GM21786 (cell line): ENCODE results near the gene HDAC4.

ENCODE experiments used
- ATAC-seq: cut with Tn5 transposase; IDR thresholded peaks from one replicate; pipeline ENCODE4 v1.9.1; 2021; ENCODE audit not compliant: unreplicated experiment

The HDAC4 gene

GRCh38 chr2:239244625-239245024, 156.2 kb downstream of the HDAC4 start:
- ATAC-seq = no peak

- ATAC-seq = no peak
These were observed 159.3 kb downstream of the HDAC4 start for GRCh38 chr2:239241431-239241960.

GRCh38 chr2:239240414-239240881, 160.4 kb downstream of the HDAC4 start:
- ATAC-seq = no peak

GRCh38 chr2:239239607-239240413, 161.0 kb downstream of the HDAC4 start:
- no peak for ATAC-seq

- no peak for ATAC-seq
These were observed 161.8 kb downstream of the HDAC4 start for GRCh38 chr2:239238839-239239606.

- no peak for ATAC-seq
These were observed 162.4 kb downstream of the HDAC4 start for GRCh38 chr2:239238381-239238780.

- no peak for ATAC-seq
These were observed 164.0 kb downstream of the HDAC4 start for GRCh38 chr2:239236808-239237205.

DNA sequence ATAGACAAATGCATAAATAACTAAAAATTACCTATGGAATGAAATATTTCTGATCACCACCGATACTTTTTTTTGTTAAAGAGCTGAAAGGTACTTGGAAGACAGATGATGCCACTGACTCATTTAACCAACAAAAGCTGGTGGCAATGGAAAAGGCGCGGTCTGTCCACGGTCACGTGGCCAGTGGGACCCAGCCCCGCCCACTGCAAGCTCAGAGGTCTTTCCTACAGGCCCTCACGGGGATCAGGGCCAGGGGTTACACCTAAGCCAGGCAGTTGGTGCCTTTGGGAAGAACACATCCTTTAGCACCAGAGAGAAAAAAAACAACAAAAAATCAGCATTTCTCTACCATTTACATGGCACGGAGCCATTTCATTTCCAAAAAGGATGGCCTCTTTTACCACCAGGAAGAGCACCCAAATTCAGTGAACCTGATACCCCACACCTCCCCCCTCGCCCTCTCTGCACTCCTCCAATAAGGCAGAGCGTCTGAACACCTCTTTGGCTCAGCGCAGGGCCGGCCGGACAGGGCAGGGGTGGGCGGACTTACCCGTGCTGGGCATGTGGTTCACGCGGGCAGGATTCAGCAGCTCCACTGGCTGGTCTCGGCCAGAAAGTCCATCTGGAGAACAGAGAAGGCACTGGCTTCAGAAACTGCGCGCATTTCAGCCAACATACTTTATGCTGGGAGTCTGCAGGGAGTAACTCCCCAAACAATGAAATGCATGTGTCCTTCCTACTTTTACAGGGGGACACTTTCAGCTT, 164.6 kb downstream of the HDAC4 start:
- ATAC-seq = no peak

DNA sequence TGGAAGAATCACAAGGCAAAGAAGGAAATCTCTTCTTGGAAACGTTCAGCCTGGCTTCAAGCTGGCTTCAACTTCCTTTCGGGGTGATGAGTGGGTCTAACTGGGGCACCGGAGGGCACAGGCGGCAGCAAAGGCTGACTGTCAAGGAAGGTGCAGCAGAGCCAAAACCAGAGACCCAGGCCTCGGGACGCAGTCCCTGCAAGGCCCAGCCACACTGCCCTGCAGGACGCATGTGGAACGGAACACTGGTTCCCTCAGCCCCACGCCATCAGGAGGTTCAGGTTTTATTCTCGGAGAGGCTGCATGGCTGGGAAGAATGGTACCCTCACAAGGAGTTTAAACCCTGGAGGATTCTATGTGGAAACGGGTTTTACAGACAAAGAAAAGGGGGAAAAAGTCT, 165.5 kb downstream of the HDAC4 start:
- no peak for ATAC-seq

GRCh38 chr2:239234191-239235175, 166.3 kb downstream of the HDAC4 start:
- ATAC-seq = no peak

DNA sequence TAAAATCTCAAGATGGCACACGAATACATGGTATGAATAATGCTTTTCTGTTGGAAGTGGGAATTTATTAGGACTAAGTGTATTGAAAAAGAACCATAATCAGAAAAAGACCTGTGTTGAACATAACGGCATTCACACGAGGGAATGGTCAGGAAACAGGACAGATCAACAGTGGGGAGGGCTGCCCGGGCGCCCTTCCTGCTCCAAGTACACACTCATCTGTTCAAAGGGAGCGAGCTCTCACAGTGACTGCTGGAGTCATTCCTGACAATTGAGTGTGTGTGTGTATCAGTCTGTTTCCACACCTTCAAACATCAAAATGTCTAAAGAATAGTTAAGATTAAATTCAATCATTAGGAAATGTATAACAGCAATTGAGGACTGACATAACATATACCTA, 167.2 kb downstream of the HDAC4 start:
- ATAC-seq = no peak

DNA sequence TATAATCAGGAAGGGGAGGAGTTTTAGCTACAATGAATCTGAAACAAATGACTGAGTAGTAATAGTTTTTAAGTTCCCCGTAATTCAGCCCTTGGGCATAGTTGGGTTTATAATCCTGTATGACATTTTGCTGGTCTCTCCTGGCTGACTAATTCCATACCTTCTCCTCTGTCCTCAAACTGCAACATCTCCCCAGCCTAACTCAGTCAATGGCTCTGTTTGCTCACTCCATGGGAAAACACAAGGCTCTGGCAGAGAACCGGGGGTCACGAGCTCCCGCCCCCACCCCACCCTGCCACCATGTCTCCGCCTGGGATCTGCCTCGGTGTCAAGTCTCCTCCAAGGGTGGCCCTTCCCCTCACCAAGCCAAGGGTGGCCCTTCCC, 168.6 kb downstream of the HDAC4 start:
- no peak for ATAC-seq

DNA sequence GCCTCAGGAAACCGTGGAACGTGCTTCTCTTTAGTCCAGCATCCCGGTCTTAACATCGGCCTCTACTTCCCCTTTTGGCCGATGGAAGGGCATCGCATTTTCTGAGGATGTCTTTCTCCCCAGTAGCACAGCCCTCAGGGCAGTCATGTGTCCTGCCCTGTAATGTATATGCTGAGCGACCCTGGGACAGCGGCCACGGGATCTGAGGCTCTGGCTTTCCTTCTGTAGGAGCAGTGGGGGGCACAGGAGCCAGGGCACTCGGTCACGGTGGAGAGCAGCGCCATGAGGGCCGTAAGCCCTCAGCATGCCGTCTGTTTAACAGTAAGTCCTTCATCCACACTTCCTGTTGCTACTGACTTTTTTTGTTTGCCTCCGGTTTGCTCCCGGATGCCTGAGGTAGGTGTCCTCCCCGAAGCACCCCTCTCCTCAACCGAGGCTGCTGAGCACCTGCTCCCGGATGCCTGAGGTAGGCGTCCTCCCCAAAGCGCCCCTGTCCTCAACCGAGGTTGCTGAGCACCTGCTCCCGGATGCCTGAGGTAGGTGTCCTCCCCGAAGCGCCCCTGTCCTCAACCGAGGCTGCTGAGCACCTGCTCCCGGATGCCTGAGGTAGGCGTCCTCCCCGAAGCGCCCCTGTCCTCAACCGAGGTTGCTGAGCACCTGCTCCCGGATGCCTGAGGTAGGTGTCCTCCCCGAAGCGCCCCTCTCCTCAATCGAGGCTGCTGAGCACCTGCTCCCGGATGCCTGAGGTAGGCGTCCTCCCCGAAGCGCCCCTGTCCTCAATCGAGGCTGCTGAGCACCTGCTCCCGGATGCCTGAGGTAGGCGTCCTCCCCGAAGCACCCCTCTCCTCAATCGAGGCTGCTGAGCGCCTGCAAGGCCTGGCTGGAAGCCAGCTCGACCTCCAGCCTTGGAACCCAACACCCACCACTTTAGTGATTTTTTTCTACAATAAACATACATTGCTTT, 169.3 kb downstream of the HDAC4 start:
- no peak for ATAC-seq

GRCh38 chr2:239230318-239231052, 170.3 kb downstream of the HDAC4 start:
- ATAC-seq = no peak

GRCh38 chr2:239229545-239230279, 171.1 kb downstream of the HDAC4 start:
- no peak for ATAC-seq

- no peak for ATAC-seq
These were observed 173.0 kb downstream of the HDAC4 start for GRCh38 chr2:239227661-239228371.
